ENCODE measurements around the gene ICE1. TPM values are rescaled to one million over a fixed set of nuclear protein-coding genes. Genes with fewer than 3 reads are reported as not detected.

ICE1 gene
- total RNA-seq, 1 experiment from 2014 or later = 30.6 TPM

- no peaks in the 10 kb centered on the region for H3K27me3 ChIP-seq (replicated peaks; ENCODE audit: control insufficient read depth, insufficient read depth, low read length)
Measured at GRCh38 chr5:5430136-5430535, 7.7 kb downstream of the ICE1 start.

GRCh38 chr5:5432020-5432707 is 9.7 kb downstream of the ICE1 start:
- POLR2A ChIA-PET = no interaction called here
- intact Hi-C loops (cut with micrococcal nuclease; ENCODE audit: unreplicated experiment) = no loop called here
- DNase-seq = no peak
- CTCF ChIA-PET = no interaction called here
- Mint-ChIP-seq H3K4me3 (ENCODE audit: unreplicated experiment) (no peak overlapping the region), H3K9me3 (ENCODE audit: unreplicated experiment) (no peaks in the 10 kb centered on the region), H3K27me3 (ENCODE audit: insufficient read depth, unreplicated experiment) (no peaks in the 10 kb centered on the region), H3K27ac (ENCODE audit: unreplicated experiment) (no peak overlapping the region), H3K36me3 (ENCODE audit: insufficient read depth, unreplicated experiment) (no peaks in the 10 kb centered on the region), H3K4me1 (ENCODE audit: low read depth, unreplicated experiment) (peaks cover 6% of the 10 kb centered on the region)
- Histone ChIP-seq H3K36me3 (ENCODE audit: control insufficient read depth, insufficient read depth, low read length) (no peaks in the 10 kb centered on the region), H3K4me3 (ENCODE audit: low read depth, low read length) (no peak overlapping the region), H3K9me3 (no peaks in the 10 kb centered on the region), H3K27me3 (replicated peaks; ENCODE audit: control insufficient read depth, insufficient read depth, low read length) (no peaks in the 10 kb centered on the region), H3K4me1 (no peaks in the 10 kb centered on the region)
- TF ChIP-seq CTCF (IDR thresholded peaks at IDR 0.05; ENCODE audit: insufficient read depth in 1 of 2, low read depth in 1 of 2, low read length in 1 of 2, severe bottlenecking in 1 of 2, unreplicated experiment in 1 of 2) = no peak
- no TSS peak for BruUV-seq (replicated peaks)

More at GRCh38 chr5:5430136-5430535, 7.7 kb downstream of the ICE1 start:
- no peaks in the 10 kb centered on the region for H3K4me1 ChIP-seq
- H3K4me3 Mint-ChIP-seq (ENCODE audit: unreplicated experiment) = no peak overlapping the region
- peaks cover 6% of the 10 kb centered on the region for H3K4me1 Mint-ChIP-seq (ENCODE audit: low read depth, unreplicated experiment)
- no peaks in the 10 kb centered on the region for H3K9me3 Mint-ChIP-seq (ENCODE audit: unreplicated experiment)
- no peaks in the 10 kb centered on the region for H3K36me3 Mint-ChIP-seq (ENCODE audit: insufficient read depth, unreplicated experiment)
- no peaks in the 10 kb centered on the region for H3K27me3 Mint-ChIP-seq (ENCODE audit: insufficient read depth, unreplicated experiment)
- CTCF ChIA-PET = no interaction called here
- no peak overlapping the region for H3K27ac Mint-ChIP-seq (ENCODE audit: unreplicated experiment)
- no TSS peak for BruUV-seq (replicated peaks)
- no peaks in the 10 kb centered on the region for H3K36me3 ChIP-seq (ENCODE audit: control insufficient read depth, insufficient read depth, low read length)
- no peak overlapping the region for H3K4me3 ChIP-seq (ENCODE audit: low read depth, low read length)
- DNase-seq = no peak
- POLR2A ChIA-PET = no interaction called here
- H3K9me3 ChIP-seq = no peaks in the 10 kb centered on the region
- intact Hi-C loops (cut with micrococcal nuclease; ENCODE audit: unreplicated experiment) = no loop called here
- TF ChIP-seq CTCF (IDR thresholded peaks at IDR 0.05; ENCODE audit: insufficient read depth in 1 of 2, low read depth in 1 of 2, low read length in 1 of 2, severe bottlenecking in 1 of 2, unreplicated experiment in 1 of 2) = no peak

- H3K27me3 ChIP-seq (replicated peaks; ENCODE audit: control insufficient read depth, insufficient read depth, low read length) = no peaks in the 10 kb centered on the region
- Mint-ChIP-seq H3K4me3 (ENCODE audit: unreplicated experiment) (no peak overlapping the region), H3K27ac (ENCODE audit: unreplicated experiment) (no peak overlapping the region), H3K36me3 (ENCODE audit: insufficient read depth, unreplicated experiment) (peaks cover 9% of the 10 kb centered on the region), H3K4me1 (ENCODE audit: low read depth, unreplicated experiment) (no peaks in the 10 kb centered on the region), H3K27me3 (ENCODE audit: insufficient read depth, unreplicated experiment) (no peaks in the 10 kb centered on the region), H3K9me3 (ENCODE audit: unreplicated experiment) (no peaks in the 10 kb centered on the region)
- no peak for TF ChIP-seq CTCF (IDR thresholded peaks at IDR 0.05; ENCODE audit: insufficient read depth in 1 of 2, low read depth in 1 of 2, low read length in 1 of 2, severe bottlenecking in 1 of 2, unreplicated experiment in 1 of 2)
- intact Hi-C loops (cut with micrococcal nuclease; ENCODE audit: unreplicated experiment) = no loop called here
- H3K4me3 ChIP-seq (ENCODE audit: low read depth, low read length) = no peak overlapping the region
- no TSS peak for BruUV-seq (replicated peaks)
- DNase-seq = no peak
- CTCF ChIA-PET = no interaction called here
- H3K9me3 ChIP-seq = no peaks in the 10 kb centered on the region
- no peaks in the 10 kb centered on the region for H3K4me1 ChIP-seq
- no peaks in the 10 kb centered on the region for H3K36me3 ChIP-seq (ENCODE audit: control insufficient read depth, insufficient read depth, low read length)
- POLR2A ChIA-PET = no interaction called here
Measured at GRCh38 chr5:5436203-5436760, 13.8 kb downstream of the ICE1 start.
